HepG2 (cell line): ENCODE data around the gene AMBRA1. TPM values are rescaled to one million over a fixed set of nuclear protein-coding genes. Genes with fewer than 3 reads are reported as not detected.

ENCODE experiments used
- ARNT ChIP-seq: fragments of 450-650 bp; IDR thresholded peaks from 2 replicates; pipeline ENCODE4 v1.6.1; 2017
- CREB1 ChIP-seq, 2 experiments: fragments of 450-650 bp in 1 of 2; IDR thresholded peaks; 2 replicates each; pipeline ENCODE4 v1.6.1; 2016 to 2017; ENCODE audit warnings: control low read depth in 1 of 2, mild to moderate bottlenecking in 1 of 2, missing compliant biosample characterization in 1 of 2, missing genetic modification characterization in 1 of 2
- DDIT3 ChIP-seq: sonication (generic); formaldehyde crosslinking; IDR thresholded peaks from 2 replicates; pipeline ENCODE4 v1.4.0; 2020; ENCODE audit warnings: mild to moderate bottlenecking, missing genetic modification reagents
- HCFC1 ChIP-seq: fragments of 150-350 bp; IDR thresholded peaks from 2 replicates; pipeline ENCODE4 v1.6.1; 2014; ENCODE audit warnings: low read depth, low read length
- HHEX ChIP-seq: IDR thresholded peaks from 2 replicates; pipeline ENCODE4 v1.6.1; 2016; ENCODE audit warnings: control low read depth
- IRF9 ChIP-seq: sonication (generic); formaldehyde crosslinking; IDR thresholded peaks from 2 replicates; pipeline ENCODE4 v1.8.0; 2022; ENCODE audit warnings: missing genetic modification reagents, mild to moderate bottlenecking, borderline replicate concordance
- MAX ChIP-seq: IDR thresholded peaks from 2 replicates; pipeline ENCODE4 v1.6.1; 2012; ENCODE audit warnings: inconsistent platforms
- MED1 ChIP-seq: sonication (generic); formaldehyde crosslinking; IDR thresholded peaks from 2 replicates; pipeline ENCODE4 v1.4.0; 2020; ENCODE audit warnings: missing genetic modification reagents
- MTA3 ChIP-seq: sonication (generic); formaldehyde crosslinking; IDR thresholded peaks from 2 replicates; pipeline ENCODE4 v1.4.0; 2020; ENCODE audit warnings: missing genetic modification reagents
- NFYC ChIP-seq: IDR thresholded peaks from 2 replicates; pipeline ENCODE4 v1.6.1; 2016; ENCODE audit warnings: missing genetic modification reagents, missing compliant biosample characterization
- NONO ChIP-seq, 2 experiments: fragments of 450-650 bp in 1 of 2; sonication (generic) in 1 of 2; formaldehyde crosslinking in 1 of 2; IDR thresholded peaks in 1 of 2; conservative IDR thresholded peaks in 1 of 2; 2 replicates each; pipeline versions ENCODE4 v1.6.1 to v1.8.0; 2017 to 2022; ENCODE audit warnings: mild to moderate bottlenecking in 1 of 2, missing genetic modification reagents in 1 of 2, moderate library complexity in 1 of 2
- RBFOX2 ChIP-seq: fragments of 200-400 bp; formaldehyde crosslinking; IDR thresholded peaks from 2 replicates; pipeline ENCODE4 v1.6.1; 2017; ENCODE audit warnings: low read depth, mild to moderate bottlenecking, low read length
- RELA ChIP-seq: sonication (generic); formaldehyde crosslinking; IDR thresholded peaks from 2 replicates; pipeline ENCODE4 v1.4.0; 2020; ENCODE audit warnings: missing genetic modification reagents
- SALL2 ChIP-seq: sonication (generic); formaldehyde crosslinking; IDR thresholded peaks from 2 replicates; pipeline ENCODE4 v1.8.1; 2023; ENCODE audit warnings: mild to moderate bottlenecking, missing genetic modification reagents, inconsistent platforms
- SMAD1 ChIP-seq: sonication (generic); formaldehyde crosslinking; IDR thresholded peaks from 2 replicates; pipeline ENCODE4 v1.4.0; 2020; ENCODE audit warnings: missing genetic modification reagents, low read depth, mild to moderate bottlenecking, borderline replicate concordance
- SMARCE1 ChIP-seq: fragments of 450-650 bp; IDR thresholded peaks from 2 replicates; pipeline ENCODE4 v1.6.1; 2017; ENCODE audit warnings: borderline replicate concordance
- ZFP1 ChIP-seq: IDR thresholded peaks from 2 replicates; pipeline ENCODE4 v1.6.1; 2016
- ZHX1 ChIP-seq: sonication (generic); formaldehyde crosslinking; IDR thresholded peaks from 2 replicates; pipeline ENCODE4 v1.8.1; 2022; ENCODE audit warnings: low read depth, mild to moderate bottlenecking, missing genetic modification reagents
- ZNF3 ChIP-seq: IDR thresholded peaks from 2 replicates; pipeline ENCODE4 v1.7.0; 2017; ENCODE audit warnings: inconsistent platforms
- ZNF343 ChIP-seq: sonication (generic); formaldehyde crosslinking; IDR thresholded peaks from 2 replicates; pipeline ENCODE4 v1.4.0; 2020; ENCODE audit warnings: mild to moderate bottlenecking, missing genetic modification reagents
- ZNF75D ChIP-seq: sonication (generic); formaldehyde crosslinking; IDR thresholded peaks from 2 replicates; pipeline ENCODE4 v1.8.1; 2023; ENCODE audit warnings: missing genetic modification reagents, mild to moderate bottlenecking, borderline replicate concordance
- ZNF839 ChIP-seq: sonication (generic); formaldehyde crosslinking; IDR thresholded peaks from 2 replicates; pipeline ENCODE4 v1.4.0; 2020; ENCODE audit warnings: missing genetic modification reagents, mild to moderate bottlenecking, borderline replicate concordance
- polyA plus RNA-seq, 8 experiments: library from polyadenylated mRNA; depleted of rRNA in 3 of 8; stranded (reverse) in 7 of 8; unstranded in 1 of 8; fragments of >200 nt; fragmentation: Illumina TruSeq in 4 of 8; extraction: Trizol in 4 of 8; gene quantifications; 2 replicates each; pipeline versions ENCODE4 v1.2.1 to v1.2.3, GENCODE V29; 2011 to 2016; ENCODE audit warnings: low read depth in 4 of 8, missing spikeins in 1 of 8, mixed read lengths in 1 of 8; ENCODE audit not compliant: insufficient read depth in 1 of 8
- total RNA-seq, 5 experiments: library from RNA; depleted of rRNA; stranded (reverse); fragments of >200 nt; fragmentation: Illumina TruSeq; extraction: Trizol; gene quantifications; 2 replicates each; pipeline ENCODE4 v1.2.3, GENCODE V29; 2016; ENCODE audit warnings: low read depth in 1 of 5
- TF ChIP-seq, protein P1 (sequence below): sonication (generic); formaldehyde crosslinking; conservative IDR thresholded peaks from 2 replicates; pipeline ENCODE4 v1.4.0; 2020; ENCODE audit warnings: missing genetic modification reagents

Gene AMBRA1
- total and polyA plus RNA-seq, 2 of the 13 experiments (the other 11 are each of a cell fraction or from before 2014, with no cell fraction given) = 15.7 to 26.0 TPM

DNA sequence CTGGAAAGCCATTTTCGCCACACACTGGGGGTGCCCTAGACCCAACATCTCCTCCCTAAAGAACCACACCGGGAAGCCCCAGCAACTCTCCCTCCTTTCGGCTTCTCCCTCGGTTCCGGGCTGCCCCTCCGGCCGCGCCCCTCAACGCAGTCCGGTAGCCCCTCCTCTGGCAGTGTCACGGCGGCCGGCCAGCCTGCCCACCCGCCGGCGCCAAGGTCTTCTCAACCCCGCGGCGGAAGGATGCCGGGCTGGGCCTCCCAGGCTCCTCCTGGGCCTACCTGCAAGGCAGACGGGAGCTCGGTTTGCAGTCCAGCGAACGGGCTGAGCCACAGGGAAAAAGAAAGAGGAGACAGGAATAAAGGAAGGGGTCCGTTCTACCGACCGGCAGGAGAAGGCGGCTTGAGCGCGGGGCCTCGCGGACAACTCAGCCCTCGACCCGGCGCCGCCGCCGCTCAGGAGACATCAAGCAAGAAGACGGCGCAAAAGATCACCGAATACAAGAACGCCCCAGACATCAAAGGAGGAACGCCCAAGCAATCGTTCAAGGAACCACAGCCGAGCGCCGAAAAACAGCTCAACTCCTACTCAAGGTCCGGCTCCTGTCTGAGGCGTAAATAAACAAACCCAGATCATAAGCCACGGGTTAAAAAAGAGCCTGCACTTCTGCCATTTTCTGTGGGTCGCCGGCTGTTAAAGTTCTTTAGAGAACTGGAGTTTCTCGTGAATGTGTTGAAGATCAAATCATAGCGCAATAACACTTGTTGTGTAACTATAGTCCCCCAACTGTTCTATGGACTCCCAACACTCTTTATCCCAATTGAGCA is at the start of gene AMBRA1 (continued):
- TF ChIP-seq CREB1 (IDR thresholded peaks at IDR 0.05) (no peak), CREB1 (CRISPR knock-in tag; IDR thresholded peaks at IDR 0.05) (peak; percentile 81), DDIT3 (CRISPR knock-in tag) (no peak; the same call in 1 of the 2 replicates), RELA (CRISPR knock-in tag) (no peak), HHEX (CRISPR knock-in tag) (no peak), ARNT (no peak), SMARCE1 (no peak), NFYC (CRISPR knock-in tag) (no peak), MAX (peak; percentile 64), NONO (IDR thresholded peaks at IDR 0.05) (no peak), NONO (CRISPR knock-in tag; conservative IDR thresholded peaks at IDR 0.05) (no peak; the same call in 1 of the 2 replicates), ZNF3 (CRISPR knock-in tag) (no peak), MTA3 (no peak), MED1 (peak; percentile 71), HCFC1 (peak; percentile 59), RBFOX2 (peak; percentile 85), IRF9 (CRISPR knock-in tag) (peak; percentile 58; the same call in 1 of the 2 replicates), ZNF839 (CRISPR knock-in tag) (no peak), ZNF75D (CRISPR knock-in tag) (no peak), ZHX1 (CRISPR knock-in tag) (no peak), ZFP1 (CRISPR knock-in tag) (peak; percentile 46; the same call in 1 of the 2 replicates), ZNF343 (no peak), SMAD1 (peak; percentile 63; the same call in 1 of the 2 replicates), SALL2 (peak; percentile 70; the same call in 1 of the 2 replicates)
- TF ChIP-seq, protein P1, sequence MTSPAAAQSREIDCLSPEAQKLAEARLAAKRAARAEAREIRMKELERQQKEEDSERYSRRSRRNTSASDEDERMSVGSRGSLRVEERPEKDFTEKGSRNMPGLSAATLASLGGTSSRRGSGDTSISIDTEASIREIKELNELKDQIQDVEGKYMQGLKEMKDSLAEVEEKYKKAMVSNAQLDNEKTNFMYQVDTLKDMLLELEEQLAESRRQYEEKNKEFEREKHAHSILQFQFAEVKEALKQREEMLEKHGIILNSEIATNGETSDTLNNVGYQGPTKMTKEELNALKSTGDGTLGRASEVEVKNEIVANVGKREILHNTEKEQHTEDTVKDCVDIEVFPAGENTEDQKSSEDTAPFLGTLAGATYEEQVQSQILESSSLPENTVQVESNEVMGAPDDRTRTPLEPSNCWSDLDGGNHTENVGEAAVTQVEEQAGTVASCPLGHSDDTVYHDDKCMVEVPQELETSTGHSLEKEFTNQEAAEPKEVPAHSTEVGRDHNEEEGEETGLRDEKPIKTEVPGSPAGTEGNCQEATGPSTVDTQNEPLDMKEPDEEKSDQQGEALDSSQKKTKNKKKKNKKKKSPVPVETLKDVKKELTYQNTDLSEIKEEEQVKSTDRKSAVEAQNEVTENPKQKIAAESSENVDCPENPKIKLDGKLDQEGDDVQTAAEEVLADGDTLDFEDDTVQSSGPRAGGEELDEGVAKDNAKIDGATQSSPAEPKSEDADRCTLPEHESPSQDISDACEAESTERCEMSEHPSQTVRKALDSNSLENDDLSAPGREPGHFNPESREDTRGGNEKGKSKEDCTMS (CRISPR knock-in tag) = no peak
